HT-29 (cell line): ENCODE data around the gene IMMP2L. TPM values are rescaled to one million over a fixed set of nuclear protein-coding genes. Genes with fewer than 3 reads are reported as not detected.

ENCODE experiments used
- DNase-seq: peaks from one replicate; pipeline ENCODE4 v3.0.0-alpha.2; 2015; ENCODE audit warnings: low spot score
- total RNA-seq: library from RNA; depleted of rRNA; stranded (reverse); fragments of >200 nt; shearing (Covaris generic); gene quantifications from 2 replicates; pipeline ENCODE4 v1.2.3, GENCODE V29; 2014

IMMP2L gene
- total RNA-seq, 1 experiment from 2014 or later: 8.2 TPM

- no peak for DNase-seq
Observed at GRCh38 chr7:111558991-111559390, 3.3 kb downstream of the IMMP2L start.

DNA sequence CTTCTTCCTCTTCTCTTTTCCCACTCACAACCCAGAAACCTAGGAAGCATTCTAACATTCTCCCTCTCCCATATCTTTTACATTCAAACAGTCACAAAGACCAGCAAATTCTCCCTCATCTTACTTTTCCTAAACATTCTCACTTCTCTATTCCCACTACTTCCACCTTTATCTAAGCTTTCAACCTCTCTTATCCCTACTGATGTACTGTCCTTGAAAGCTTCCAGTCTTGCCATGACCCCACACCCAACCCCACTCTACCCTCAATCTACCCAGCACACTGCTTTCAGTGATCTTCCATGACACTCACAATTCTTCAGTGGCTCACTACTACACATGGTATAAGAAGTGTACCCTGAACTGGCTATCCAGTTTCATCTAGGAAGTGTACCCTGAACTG lies 5.3 kb downstream of the IMMP2L start:
- DNase-seq: no peak

DNA sequence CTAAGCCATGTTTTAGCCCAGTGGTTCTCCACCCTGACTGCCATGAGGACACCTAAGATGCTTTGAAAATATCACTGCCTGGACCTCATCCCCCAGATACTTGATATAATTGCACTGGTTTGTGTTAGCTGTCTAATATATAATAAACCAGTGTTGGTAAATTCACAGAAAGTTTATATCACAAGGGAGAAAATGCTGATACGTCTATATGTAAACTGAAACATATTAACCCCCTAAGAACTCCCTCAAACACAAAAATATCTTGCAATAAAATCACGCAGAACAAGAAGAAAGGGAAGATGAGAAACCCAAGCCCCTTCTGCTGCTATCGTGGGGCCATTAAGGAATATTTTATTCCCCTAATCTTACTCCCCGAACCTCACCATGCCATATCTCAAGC lies 8.2 kb downstream of the IMMP2L start:
- no peak for DNase-seq

DNA sequence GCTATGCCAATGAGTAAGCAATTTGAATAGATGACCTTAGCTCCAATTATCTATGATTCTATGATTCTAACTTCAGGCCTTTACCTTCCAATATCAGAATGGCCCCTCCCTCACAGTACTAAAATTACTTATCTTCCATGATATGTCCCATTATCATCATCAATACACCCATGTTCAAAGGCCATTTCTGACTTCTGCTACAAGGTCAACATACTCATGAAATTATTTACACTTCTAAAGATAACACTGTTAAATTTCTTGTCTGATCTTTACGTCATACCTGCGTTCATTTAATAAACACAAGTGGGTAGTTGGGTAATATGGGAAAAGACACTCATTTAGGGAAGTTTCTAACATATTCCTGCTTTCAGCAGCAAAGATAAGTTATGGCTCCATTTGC lies 21.2 kb downstream of the IMMP2L start:
- DNase-seq: no peak

DNA sequence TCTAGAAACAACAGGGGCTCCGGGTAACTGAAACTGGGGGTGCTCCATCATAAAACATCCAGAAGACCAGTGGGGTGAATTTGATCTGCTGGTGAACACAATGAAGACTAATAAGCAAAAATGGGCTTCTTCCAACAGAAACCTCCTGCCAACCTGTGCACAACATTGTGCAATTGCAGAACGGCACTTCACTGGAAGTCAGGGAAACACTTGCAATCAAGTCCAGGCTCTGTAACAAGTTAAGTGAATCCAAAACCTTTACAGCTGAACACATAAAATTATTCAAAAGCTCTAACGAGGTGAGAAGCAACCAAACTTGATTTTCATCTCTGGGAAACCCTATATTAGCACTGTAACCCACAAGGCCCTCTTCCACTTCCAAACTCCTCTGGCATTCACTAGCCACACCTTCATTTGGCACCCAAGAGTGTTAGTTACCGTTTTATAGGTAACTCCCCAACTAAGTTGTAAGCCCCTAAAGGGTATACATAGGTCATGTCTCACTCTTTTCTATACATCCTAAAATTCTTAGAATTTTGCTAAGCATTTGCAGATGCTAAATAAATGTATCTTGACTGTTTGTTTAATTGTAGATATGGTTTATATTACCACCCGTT lies 22.0 kb downstream of the IMMP2L start:
- no peak for DNase-seq

- no peak for DNase-seq
Observed at GRCh38 chr7:111537134-111537533, 25.2 kb downstream of the IMMP2L start.

DNA sequence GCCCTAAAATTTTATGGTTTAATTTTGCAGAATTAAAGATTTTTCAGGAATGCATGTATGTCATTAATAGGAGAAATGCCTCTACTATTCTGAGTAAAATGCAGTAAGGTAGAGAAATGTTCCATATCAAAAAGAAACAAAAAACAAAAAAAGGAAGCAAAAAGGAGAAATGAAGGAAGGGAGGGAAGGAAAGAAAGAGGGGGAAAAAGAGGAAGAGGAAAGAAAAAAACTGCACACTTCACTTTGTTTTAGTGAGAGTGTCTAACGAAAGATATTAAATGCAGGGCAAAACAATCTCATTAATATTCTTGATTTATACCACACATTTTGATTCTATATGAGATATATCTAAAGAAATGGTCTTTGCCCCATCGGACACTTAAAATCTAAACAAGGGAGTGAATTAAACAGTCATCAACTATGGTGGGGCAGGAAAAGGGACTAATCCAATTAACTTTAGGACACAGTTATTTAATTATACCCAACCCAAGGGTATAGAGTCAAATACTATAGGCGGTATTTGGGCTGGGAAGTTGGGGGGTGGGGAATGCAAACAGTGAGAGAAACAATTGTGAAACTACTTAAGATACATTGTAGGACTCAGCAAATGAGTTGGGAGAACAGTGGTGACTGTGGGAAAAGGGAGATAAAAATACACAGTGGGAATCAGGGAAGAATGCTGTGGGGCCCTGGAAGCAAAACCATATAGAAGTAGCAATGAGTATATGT lies 27.0 kb downstream of the IMMP2L start:
- DNase-seq: no peak

DNA sequence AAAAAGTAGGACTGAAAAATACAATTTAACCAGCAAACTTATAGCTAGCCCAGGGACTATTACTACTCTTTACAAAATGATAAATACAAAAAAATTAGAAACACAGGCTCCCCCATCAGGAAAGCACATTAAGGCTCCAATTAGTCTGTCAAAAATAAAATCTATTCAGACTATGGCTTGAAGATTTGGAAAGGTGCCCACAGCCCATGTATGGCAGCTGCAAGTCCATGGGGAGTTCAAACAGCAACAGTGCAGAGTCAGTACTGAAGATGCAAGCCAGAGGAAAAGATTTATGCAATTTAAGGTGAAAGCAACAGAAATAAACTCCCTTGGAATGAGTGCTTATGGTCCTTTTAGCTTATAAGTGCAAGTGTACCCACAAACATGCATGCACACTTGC lies 29.7 kb downstream of the IMMP2L start:
- DNase-seq: no peak

- no peak for DNase-seq
Observed at GRCh38 chr7:111531993-111532392, 30.3 kb downstream of the IMMP2L start.

GRCh38 chr7:111530356-111530668 lies 32.0 kb downstream of the IMMP2L start:
- DNase-seq: no peak

- DNase-seq: no peak
Observed at GRCh38 chr7:111529507-111530355, 32.6 kb downstream of the IMMP2L start.

GRCh38 chr7:111528331-111528730 lies 34.0 kb downstream of the IMMP2L start:
- DNase-seq: no peak

DNA sequence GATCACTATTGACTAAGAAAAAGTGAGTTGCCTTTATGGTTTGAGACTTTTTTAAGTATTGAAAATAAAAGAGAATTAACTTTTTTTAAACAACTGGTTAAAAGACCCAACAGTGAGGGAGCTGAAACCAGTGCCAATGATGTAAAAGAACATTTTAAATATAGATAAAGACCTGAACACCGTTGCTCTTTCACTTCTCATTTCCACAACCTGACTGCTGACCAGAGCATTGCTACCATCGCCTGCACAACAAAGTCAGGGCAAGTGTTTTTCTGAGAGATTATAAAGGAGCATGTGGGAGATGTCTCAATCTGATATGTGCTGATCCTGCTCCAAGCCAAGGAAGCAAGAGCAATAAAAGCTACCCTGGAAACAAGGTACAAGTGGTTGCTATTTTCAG lies 34.7 kb downstream of the IMMP2L start:
- DNase-seq: no peak

DNA sequence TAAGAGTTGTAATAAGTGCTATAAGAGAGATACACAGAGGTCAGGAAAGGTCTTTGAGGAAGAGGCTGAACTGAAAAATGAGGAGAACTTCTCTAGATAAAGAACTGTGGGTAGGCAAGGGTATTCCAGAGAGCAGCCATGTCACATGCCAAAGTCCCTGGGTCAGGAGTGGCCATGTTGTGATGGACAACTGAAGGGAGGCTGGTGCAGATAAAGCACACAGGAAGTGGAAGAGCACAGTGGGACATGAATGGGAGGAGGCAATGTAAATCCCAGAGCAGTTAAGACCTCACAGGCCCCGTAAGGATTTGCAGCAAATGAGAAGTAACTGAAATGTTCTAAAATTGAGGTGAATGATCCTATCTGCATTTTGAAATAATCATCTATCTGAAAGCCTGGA lies 37.2 kb downstream of the IMMP2L start:
- no peak for DNase-seq

- no peak for DNase-seq
Observed at GRCh38 chr7:111521660-111522059, 40.6 kb downstream of the IMMP2L start.

GRCh38 chr7:111518264-111518663 lies 44.0 kb downstream of the IMMP2L start:
- no peak for DNase-seq

GRCh38 chr7:111517549-111517951 lies 44.7 kb downstream of the IMMP2L start:
- peak; percentile 73 for DNase-seq

GRCh38 chr7:111516612-111517011 lies 45.7 kb downstream of the IMMP2L start:
- DNase-seq: no peak

DNA sequence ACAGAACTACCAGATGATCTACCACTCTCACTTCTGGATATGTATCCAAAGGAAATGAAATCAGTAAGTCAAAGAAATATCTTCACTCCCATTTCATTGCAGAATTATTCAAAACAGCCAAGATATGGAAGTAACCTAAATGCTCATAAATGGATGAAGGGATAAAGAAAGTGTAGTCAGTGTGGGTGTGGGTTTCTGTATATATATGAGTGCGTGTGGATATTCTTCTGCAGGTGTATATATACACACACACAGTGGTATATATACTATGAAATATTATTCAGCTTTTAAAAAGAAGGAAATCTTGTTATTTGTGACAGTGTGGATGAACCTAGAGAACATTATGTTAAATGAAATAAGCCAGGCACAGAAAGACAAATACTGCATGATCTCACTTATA lies 48.7 kb downstream of the IMMP2L start:
- DNase-seq: no peak

DNA sequence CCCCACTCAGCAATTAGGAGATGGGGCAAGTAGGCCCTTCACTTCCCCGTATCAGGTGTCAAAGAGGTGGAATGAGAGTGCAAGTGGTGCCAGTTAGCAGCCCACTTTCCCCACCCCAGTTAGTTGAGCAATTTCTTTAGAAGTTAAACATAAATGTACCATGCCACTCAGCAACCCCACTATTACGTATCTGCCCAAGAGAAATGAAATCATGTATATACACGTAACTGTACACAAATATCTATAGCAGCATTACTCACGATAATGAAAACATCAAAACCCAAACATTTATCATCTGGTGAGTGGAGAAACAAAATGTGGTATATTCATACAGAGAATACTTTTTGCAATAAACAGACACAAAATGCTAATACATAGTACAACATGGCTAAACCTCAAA lies 50.4 kb downstream of the IMMP2L start:
- no peak for DNase-seq

DNA sequence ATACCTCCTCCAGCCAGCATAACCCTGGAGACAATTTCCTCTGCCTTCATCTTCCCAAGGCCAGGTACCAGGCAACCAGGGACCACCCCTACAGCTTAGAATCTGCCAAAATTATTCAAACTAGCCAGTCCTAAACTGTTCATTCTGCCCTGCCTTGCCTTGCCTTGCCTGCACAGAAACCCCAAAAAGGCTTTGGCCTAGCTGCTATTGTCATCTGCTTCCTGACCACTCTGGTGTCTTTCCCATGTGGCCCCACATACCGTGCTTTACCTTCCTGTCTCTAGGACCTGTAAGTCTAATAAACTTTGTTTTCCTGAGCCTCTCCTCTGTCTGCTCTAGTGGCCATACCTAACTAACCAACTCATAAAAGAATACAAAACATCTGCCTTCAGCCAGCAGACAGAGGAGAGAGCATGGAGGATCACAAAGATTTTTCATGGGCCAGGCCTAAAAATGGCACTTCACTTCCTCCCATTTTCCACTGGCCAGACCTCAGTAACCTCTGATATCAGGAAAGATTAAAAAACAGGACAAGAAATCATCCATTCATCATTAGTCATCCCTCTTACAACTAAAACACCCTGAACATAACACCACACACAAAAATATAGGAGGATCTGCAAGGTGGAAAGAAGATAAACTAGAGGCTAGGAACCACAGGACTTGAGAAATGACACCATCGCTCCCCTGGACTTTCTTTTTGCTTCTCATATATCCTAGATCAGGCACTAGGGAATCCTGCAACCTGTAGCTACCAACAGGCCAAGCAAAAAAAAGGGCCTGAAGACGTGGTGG lies 51.5 kb downstream of the IMMP2L start:
- DNase-seq: no peak

DNA sequence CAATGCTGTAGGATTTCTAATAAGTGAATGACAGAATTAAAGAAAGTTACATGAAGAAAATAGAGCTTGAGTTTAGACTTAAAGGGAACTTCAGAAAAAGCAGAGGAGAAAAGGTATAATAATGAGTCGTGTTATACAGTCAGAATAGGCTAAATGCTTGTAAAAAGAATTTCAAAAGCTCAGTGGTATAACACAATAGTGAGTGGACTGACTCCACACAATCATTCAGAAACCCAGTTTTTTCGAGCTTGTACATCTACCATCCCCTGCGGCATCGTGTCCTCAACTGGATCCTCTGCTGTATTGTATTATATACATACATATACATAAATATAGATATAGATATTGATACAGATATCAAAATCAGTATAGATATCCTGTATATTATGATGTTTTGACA lies 52.2 kb downstream of the IMMP2L start:
- DNase-seq: no peak
